ENCODE measurements around the gene TRMT5. TPM values are rescaled to one million over a fixed set of nuclear protein-coding genes. Genes with fewer than 3 reads are reported as not detected.

TRMT5 gene
- total RNA-seq, 1 experiment from 2014 or later, result 23.7 TPM

DNA sequence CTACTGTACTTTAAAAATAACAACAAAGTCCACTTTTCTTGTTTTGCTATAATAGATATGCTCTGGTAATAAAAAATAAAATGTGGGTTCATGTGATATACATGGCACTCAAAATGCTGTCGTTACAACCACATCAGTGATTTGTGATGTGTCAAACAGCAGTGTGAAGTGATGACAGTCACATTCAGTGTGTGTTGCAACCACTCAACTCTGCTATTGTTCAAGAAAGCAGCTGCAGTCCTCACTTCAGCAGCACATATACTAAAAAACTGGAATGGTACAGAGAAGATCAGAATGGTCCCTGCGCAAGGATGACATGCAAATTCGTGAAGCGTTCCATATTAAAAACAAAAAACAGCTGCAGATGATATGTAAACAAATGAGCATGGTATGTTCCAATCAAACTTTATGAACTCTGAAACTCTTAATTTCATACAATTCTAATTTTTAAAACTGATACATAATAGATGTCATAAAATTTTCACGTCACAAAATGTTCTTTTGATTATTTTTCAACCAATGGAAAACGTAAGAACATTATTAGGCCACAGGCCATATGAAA, 6.7 kb downstream of the TRMT5 start:
- Histone ChIP-seq H2AFZ (ENCODE audit: low read depth, low read length, poor library complexity, severe bottlenecking) (no peak overlapping the region), H3K27ac (ENCODE audit: low read depth, low read length) (no peak overlapping the region), H3K79me2 (ENCODE audit: insufficient read depth, low read length) (peaks cover 31% of the 10 kb centered on the region), H3K9ac (ENCODE audit: low read length) (no peak overlapping the region), H3K4me3 (replicated peaks in 1 of 2; ENCODE audit: low read depth in 1 of 2, low read length in 2 of 2) (no peak overlapping the region), H3K27me3 (ENCODE audit: insufficient read depth, low read length) (no peaks in the 10 kb centered on the region), H4K20me1 (ENCODE audit: insufficient read depth) (no peaks in the 10 kb centered on the region), H3K9me3 (ENCODE audit: control insufficient read depth in 1 of 2, insufficient read depth in 1 of 2, low read depth in 1 of 2, low read length in 2 of 2) (no peaks in the 10 kb centered on the region), H3K4me1 (ENCODE audit: control insufficient read depth in 1 of 2, insufficient read depth in 2 of 2, low read length in 2 of 2) (0 out of 4 replicates have a peak, but pooled peaks cover 0 to under 1% of the 10 kb centered on the region in 2 experiments), H3K4me2 (ENCODE audit: low read length) (no peak overlapping the region), H3K9me2 (ENCODE audit: insufficient read depth) (no peaks in the 10 kb centered on the region), H3K36me3 (ENCODE audit: control insufficient read depth in 1 of 2, insufficient read depth in 2 of 2, low read length in 2 of 2) (peaks cover 5 to 12% of the 10 kb centered on the region in 2 experiments; a peak in 3 of 4 replicates)
- intact Hi-C loops (cut with micrococcal nuclease), result loop anchor here (5.0 kb wide), 1 partner anchor 112 kb away; no protein-coding TSS in a partner anchor
- TF ChIP-seq FOSL1 (IDR thresholded peaks at IDR 0.05; ENCODE audit: low read depth) (no peak), EGR1 (IDR thresholded peaks at IDR 0.05; ENCODE audit: low read depth) (no peak), EZH2phosphoT487 (IDR thresholded peaks at IDR 0.05; ENCODE audit: borderline replicate concordance) (no peak), MAX (IDR thresholded peaks at IDR 0.05) (no peak), SIN3A (IDR thresholded peaks at IDR 0.05; ENCODE audit: low read depth) (no peak), ZFX (IDR thresholded peaks at IDR 0.05) (no peak), SRF (IDR thresholded peaks at IDR 0.05; ENCODE audit: low read depth) (no peak), CBX3 (IDR thresholded peaks at IDR 0.05; ENCODE audit: low read depth) (no peak), REST (IDR thresholded peaks at IDR 0.05; ENCODE audit: low read depth) (no peak), CEBPB (IDR thresholded peaks at IDR 0.05; ENCODE audit: low read depth) (no peak)
- TF ChIP-seq, protein P1, sequence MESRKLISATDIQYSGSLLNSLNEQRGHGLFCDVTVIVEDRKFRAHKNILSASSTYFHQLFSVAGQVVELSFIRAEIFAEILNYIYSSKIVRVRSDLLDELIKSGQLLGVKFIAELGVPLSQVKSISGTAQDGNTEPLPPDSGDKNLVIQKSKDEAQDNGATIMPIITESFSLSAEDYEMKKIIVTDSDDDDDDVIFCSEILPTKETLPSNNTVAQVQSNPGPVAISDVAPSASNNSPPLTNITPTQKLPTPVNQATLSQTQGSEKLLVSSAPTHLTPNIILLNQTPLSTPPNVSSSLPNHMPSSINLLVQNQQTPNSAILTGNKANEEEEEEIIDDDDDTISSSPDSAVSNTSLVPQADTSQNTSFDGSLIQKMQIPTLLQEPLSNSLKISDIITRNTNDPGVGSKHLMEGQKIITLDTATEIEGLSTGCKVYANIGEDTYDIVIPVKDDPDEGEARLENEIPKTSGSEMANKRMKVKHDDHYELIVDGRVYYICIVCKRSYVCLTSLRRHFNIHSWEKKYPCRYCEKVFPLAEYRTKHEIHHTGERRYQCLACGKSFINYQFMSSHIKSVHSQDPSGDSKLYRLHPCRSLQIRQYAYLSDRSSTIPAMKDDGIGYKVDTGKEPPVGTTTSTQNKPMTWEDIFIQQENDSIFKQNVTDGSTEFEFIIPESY (IDR thresholded peaks at IDR 0.05; ENCODE audit: extremely low read depth, insufficient replicate concordance, low read length), result no peak
- TF ChIP-seq, protein P2, sequence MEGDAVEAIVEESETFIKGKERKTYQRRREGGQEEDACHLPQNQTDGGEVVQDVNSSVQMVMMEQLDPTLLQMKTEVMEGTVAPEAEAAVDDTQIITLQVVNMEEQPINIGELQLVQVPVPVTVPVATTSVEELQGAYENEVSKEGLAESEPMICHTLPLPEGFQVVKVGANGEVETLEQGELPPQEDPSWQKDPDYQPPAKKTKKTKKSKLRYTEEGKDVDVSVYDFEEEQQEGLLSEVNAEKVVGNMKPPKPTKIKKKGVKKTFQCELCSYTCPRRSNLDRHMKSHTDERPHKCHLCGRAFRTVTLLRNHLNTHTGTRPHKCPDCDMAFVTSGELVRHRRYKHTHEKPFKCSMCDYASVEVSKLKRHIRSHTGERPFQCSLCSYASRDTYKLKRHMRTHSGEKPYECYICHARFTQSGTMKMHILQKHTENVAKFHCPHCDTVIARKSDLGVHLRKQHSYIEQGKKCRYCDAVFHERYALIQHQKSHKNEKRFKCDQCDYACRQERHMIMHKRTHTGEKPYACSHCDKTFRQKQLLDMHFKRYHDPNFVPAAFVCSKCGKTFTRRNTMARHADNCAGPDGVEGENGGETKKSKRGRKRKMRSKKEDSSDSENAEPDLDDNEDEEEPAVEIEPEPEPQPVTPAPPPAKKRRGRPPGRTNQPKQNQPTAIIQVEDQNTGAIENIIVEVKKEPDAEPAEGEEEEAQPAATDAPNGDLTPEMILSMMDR (IDR thresholded peaks at IDR 0.05 in 2 of 3, conservative IDR thresholded peaks at IDR 0.05 in 1 of 3; ENCODE audit: borderline replicate concordance in 1 of 3, insufficient read depth in 1 of 3, low read depth in 2 of 3, low read length in 2 of 3), result no peak
- ATAC-seq (no peak), DNase-seq (ENCODE audit: low read depth, low spot score) (no peak)
- ChIA-PET CTCF (no interaction called here), RAD21 (ENCODE audit: low non-redundant PET in 1 of 2, low total read pairs in 2 of 2, uncharacterized antibody in 2 of 2, unreplicated experiment in 2 of 2) (no interaction called here), POLR2A (no interaction called here)
- BruUV-seq (replicated peaks), result no TSS peak
